Nephron (organoid): ENCODE results near the gene FBXO31.

Source experiments
- H3K27ac Mint-ChIP-seq, 3 experiments: 2 replicates each; pipeline ENCODE4 v1.8.0; 2020; ENCODE audit warnings: mixed read lengths in 3 of 3, mild to moderate bottlenecking in 2 of 3, moderate library complexity in 1 of 3
- H3K27me3 Mint-ChIP-seq: 2 replicates; pipeline ENCODE4 v1.8.0; 2021; ENCODE audit warnings: low read depth, mild to moderate bottlenecking, moderate library complexity, mixed read lengths
- H3K36me3 Mint-ChIP-seq: 2 replicates; pipeline ENCODE4 v1.8.0; 2020; ENCODE audit warnings: low read depth, mixed read lengths
- H3K4me1 Mint-ChIP-seq: 2 replicates; pipeline ENCODE4 v1.8.0; 2020; ENCODE audit warnings: mixed read lengths
- H3K4me3 Mint-ChIP-seq, 3 experiments: 2 replicates each; pipeline ENCODE4 v1.8.0; 2020; ENCODE audit warnings: mild to moderate bottlenecking in 3 of 3, mixed read lengths in 3 of 3, moderate library complexity in 2 of 3
- H3K9me3 Mint-ChIP-seq: 2 replicates; pipeline ENCODE4 v1.8.0; 2020; ENCODE audit warnings: mixed read lengths
- CTCF ChIP-seq, 3 experiments: fragments of 200-600 bp; sonication (generic); IDR thresholded peaks; one replicate each; pipeline ENCODE4 v1.5.0; 2021; ENCODE audit warnings: antibody characterized with exemption in 3 of 3; ENCODE audit not compliant: unreplicated experiment in 3 of 3

Gene FBXO31

GRCh38 chr16:87306516-87306915 is 77.1 kb downstream of the FBXO31 start:
- no peak overlapping the region for H3K4me3 Mint-ChIP-seq
- no peaks in the 10 kb centered on the region for H3K4me1 Mint-ChIP-seq
- TF ChIP-seq CTCF (IDR thresholded peaks at IDR 0.05; ENCODE audit: unreplicated experiment in 3 of 3) = no peak
- H3K9me3 Mint-ChIP-seq = no peaks in the 10 kb centered on the region
- peaks cover 4% of the 10 kb centered on the region for H3K36me3 Mint-ChIP-seq
- peaks cover 5% of the 10 kb centered on the region for H3K27me3 Mint-ChIP-seq
- H3K27ac Mint-ChIP-seq = no peak overlapping the region

DNA sequence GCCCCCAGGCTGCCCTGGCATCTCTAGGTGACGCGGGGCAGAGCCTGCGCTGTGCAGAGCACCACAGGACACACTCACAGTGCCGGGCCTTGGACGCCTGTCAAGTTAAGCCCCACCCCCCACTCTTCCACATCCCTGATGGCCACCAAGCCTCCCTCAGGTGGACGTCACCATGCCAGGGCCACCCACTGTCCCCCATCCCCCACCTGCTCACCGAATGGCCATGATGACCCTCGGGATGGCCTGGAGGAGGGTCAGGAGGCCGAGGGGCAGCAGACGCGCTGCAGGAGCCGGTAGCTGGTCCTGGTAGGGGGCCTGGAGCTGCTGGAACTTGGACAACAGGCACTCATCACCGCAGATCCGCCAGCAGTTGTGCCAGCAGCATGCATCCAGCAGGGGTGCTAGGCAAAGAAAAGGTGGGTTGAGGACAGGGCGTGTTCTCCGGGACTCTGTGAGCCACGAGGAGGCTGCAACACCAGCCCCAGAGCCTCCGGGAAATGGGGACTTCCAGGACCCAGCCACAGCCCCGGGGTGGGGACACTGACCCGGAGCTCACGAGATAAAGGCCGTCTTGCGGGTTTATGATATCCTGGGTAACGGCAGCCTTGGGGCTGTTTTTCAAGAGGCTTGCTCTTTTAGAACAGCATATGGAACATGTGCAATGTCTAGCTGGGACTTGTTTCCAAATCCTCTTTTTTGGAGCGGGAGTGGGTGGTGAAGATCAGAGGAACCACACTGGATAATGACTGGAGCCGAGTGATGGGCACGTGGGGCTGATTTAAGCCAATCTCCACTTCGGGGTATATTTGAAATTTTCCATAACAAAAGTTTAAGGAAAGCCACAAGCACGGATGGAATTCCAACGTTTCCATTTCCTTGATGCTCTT is 77.8 kb downstream of the FBXO31 start:
- H3K4me1 Mint-ChIP-seq = no peaks in the 10 kb centered on the region
- H3K27me3 Mint-ChIP-seq = peaks cover 5% of the 10 kb centered on the region
- TF ChIP-seq CTCF (IDR thresholded peaks at IDR 0.05; ENCODE audit: unreplicated experiment in 3 of 3) = no peak
- H3K9me3 Mint-ChIP-seq = no peaks in the 10 kb centered on the region
- H3K27ac Mint-ChIP-seq = no peak overlapping the region
- H3K36me3 Mint-ChIP-seq = peaks cover 4% of the 10 kb centered on the region
- no peak overlapping the region for H3K4me3 Mint-ChIP-seq

DNA sequence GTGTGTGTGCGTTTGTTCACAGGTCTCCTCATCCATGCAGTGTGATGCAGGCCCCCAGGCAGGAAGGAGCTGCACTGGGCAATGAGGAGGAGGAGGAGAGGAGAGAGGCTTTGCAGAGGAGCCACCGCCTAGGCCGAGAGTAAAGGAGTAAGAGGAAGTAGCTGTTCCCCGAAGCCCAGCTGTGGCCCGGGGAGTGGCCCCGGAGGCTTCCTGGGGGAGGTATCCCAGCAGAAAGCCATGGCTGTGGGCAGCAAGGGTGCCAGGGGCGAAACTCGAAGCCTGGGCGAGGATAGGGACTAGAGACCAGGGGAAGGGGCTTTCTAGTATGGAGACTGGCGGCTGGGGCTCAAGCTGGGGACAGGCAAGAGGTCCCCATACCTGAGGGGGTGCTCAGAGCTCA is 78.6 kb downstream of the FBXO31 start:
- Mint-ChIP-seq H3K36me3 (peaks cover 4% of the 10 kb centered on the region), H3K27me3 (peaks cover 5% of the 10 kb centered on the region), H3K9me3 (no peaks in the 10 kb centered on the region)

GRCh38 chr16:87303962-87304521 is 79.5 kb downstream of the FBXO31 start:
- H3K36me3 Mint-ChIP-seq = peaks cover 4% of the 10 kb centered on the region
- H3K4me3 Mint-ChIP-seq = no peak overlapping the region
- TF ChIP-seq CTCF (IDR thresholded peaks at IDR 0.05; ENCODE audit: unreplicated experiment in 3 of 3) = no peak
- H3K9me3 Mint-ChIP-seq = no peaks in the 10 kb centered on the region
- H3K27ac Mint-ChIP-seq = no peak overlapping the region
- no peaks in the 10 kb centered on the region for H3K4me1 Mint-ChIP-seq
- peaks cover 5% of the 10 kb centered on the region for H3K27me3 Mint-ChIP-seq

More for the DNA sequence above, 78.6 kb downstream of the FBXO31 start:
- TF ChIP-seq CTCF (IDR thresholded peaks at IDR 0.05; ENCODE audit: unreplicated experiment in 3 of 3) = no peak
- H3K4me3 Mint-ChIP-seq = no peak overlapping the region
- H3K4me1 Mint-ChIP-seq = no peaks in the 10 kb centered on the region
- H3K27ac Mint-ChIP-seq = no peak overlapping the region

DNA sequence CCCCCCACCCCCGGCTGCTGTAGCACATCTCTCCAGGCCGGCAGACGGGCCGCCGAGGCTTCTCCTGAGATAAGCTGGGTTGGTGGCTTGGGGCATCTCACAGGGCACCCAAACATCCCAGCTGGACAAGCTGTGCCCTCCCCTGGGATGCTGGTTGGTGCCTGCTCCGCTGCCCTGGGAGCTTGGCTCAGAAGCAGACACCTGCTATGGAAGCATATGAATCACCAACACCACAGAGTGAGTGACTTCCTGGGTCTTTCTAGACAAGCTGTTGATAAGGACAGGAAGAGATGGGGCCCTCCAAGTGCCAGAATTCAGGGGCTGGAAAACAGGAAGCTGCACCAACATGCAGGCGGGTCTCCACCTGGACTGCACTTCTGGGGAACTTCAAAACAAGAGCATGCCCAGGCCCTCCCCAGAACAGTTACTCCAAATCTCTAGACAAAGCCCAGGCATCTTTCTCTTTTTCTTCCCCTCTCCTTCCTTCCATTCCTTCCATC is 80.1 kb downstream of the FBXO31 start:
- Mint-ChIP-seq H3K36me3 (no peaks in the 10 kb centered on the region), H3K27me3 (peaks cover 5% of the 10 kb centered on the region), H3K4me3 (no peak overlapping the region), H3K9me3 (no peaks in the 10 kb centered on the region), H3K4me1 (no peaks in the 10 kb centered on the region), H3K27ac (no peak overlapping the region)
- TF ChIP-seq CTCF (IDR thresholded peaks at IDR 0.05; ENCODE audit: unreplicated experiment in 3 of 3) = no peak
